Activated CD8-positive, alpha-beta T cell treated with anti-CD3 and anti-CD28 coated beads, Interleukin-2, amount 10 ng/mL, durations not matched to agents 7 days and 5 days (primary cell): ENCODE data around the gene UBFD1. TPM values are rescaled to one million over a fixed set of nuclear protein-coding genes. Genes with fewer than 3 reads are reported as not detected.

ENCODE experiments used
- ATAC-seq: fragments of 150-1000 bp; cut with Tn5 transposase; one replicate; pipeline ENCODE4 v1.10.0; 2021; ENCODE audit warnings: moderate library complexity
- CTCF ChIA-PET: fragments of 350-600 bp; sonication (Branson Sonifier 250); formaldehyde crosslinking; loops from one replicate; lab custom pipeline; 2021; ENCODE audit warnings: antibody characterized with exemption; lab: Charles Lee
- POLR2A ChIA-PET: fragments of 350-600 bp; sonication (Branson Sonifier 250); formaldehyde crosslinking; loops from one replicate; lab custom pipeline; 2021; ENCODE audit warnings: antibody characterized with exemption; lab: Charles Lee
- DNase-seq: peaks from one replicate; pipeline ENCODE4 v3.0.0-alpha.2; 2020
- H3K27ac Mint-ChIP-seq: one replicate; pipeline ENCODE4 v1.8.0; 2021; ENCODE audit warnings: mild to moderate bottlenecking, mixed read lengths
- H3K27me3 Mint-ChIP-seq: one replicate; pipeline ENCODE4 v1.8.0; 2021; ENCODE audit warnings: low read depth, mixed read lengths
- H3K36me3 Mint-ChIP-seq: one replicate; pipeline ENCODE4 v1.8.0; 2021; ENCODE audit warnings: low read depth, mixed read lengths
- H3K4me1 Mint-ChIP-seq: one replicate; pipeline ENCODE4 v1.8.0; 2021; ENCODE audit warnings: low read depth, mixed read lengths
- H3K4me3 Mint-ChIP-seq: one replicate; pipeline ENCODE4 v1.8.0; 2021; ENCODE audit warnings: mild to moderate bottlenecking, mixed read lengths
- H3K9me3 Mint-ChIP-seq: one replicate; pipeline ENCODE4 v1.8.0; 2022; ENCODE audit warnings: mixed read lengths; ENCODE audit not compliant: insufficient read depth
- total RNA-seq, 2 experiments: library from RNA; stranded (reverse); gene quantifications; one replicate each; pipeline ENCODE4 v1.2.3, GENCODE V29; 2021

Gene UBFD1
- total RNA-seq, 2 experiments from 2014 or later, result 40.2 to 46.3 TPM

DNA sequence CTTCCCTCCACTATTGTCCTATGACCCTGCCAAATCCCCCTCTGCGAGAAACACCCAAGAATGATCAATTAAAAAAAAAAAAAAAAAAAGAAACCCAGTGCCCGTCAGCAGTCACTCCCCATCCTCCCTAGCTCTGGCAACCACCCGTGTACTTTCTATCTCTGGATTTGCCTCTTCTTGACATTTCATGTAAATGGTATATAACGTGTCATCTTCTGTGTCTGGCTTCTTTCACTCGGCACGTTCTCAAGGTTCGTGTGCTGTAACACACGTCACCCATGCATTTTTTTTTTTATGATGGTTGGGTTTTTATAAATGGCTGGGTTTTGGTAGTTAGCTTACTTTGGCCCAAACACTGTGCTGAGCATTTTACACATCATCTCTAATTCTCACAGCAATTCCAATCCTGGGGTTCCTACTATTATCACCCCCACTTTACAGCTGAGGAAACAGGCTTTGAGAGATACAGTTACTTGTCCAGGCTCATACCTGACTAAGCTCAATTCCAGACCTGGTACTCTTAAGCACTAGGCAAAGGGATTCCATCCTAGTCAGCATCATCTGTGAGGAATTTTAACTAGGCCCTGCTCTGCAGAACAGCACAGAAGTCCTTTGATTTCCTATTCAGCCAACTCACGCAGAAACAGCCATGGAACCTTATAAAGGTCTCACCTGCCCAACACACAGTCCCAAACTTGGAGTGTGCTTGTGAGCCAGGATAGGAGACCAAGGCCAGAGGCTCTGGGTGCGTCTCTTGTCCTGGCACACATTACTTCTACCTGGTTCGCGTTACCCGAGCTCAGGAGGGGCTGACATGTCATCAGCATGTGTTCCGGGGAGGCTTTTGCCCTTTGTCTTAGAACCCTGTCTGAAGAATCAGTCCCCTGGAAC, 26.9 kb downstream of the UBFD1 start:
- H3K27me3 Mint-ChIP-seq, result no peaks in the 10 kb centered on the region
- no peak for DNase-seq
- CTCF ChIA-PET, result no interaction called here
- no peaks in the 10 kb centered on the region for H3K9me3 Mint-ChIP-seq
- POLR2A ChIA-PET, result no interaction called here
- H3K27ac Mint-ChIP-seq, result peak overlapping the region; percentile 11
- no peak for ATAC-seq
- H3K4me3 Mint-ChIP-seq, result no peak overlapping the region
- no peaks in the 10 kb centered on the region for H3K4me1 Mint-ChIP-seq
- H3K36me3 Mint-ChIP-seq, result peaks cover 44% of the 10 kb centered on the region

- Mint-ChIP-seq H3K27ac (peak overlapping the region; percentile 43), H3K4me3 (no peak overlapping the region), H3K4me1 (peaks cover 2% of the 10 kb centered on the region), H3K36me3 (peaks cover 46% of the 10 kb centered on the region), H3K27me3 (no peaks in the 10 kb centered on the region), H3K9me3 (no peaks in the 10 kb centered on the region)
- ChIA-PET POLR2A (no interaction called here), CTCF (interaction anchor here (1.2 kb wide), 1 partner anchor 9 kb away, joined by 3 read pairs; no protein-coding TSS in a partner anchor)
- no peak for DNase-seq
- no peak for ATAC-seq
These were observed 30.2 kb downstream of the UBFD1 start for GRCh38 chr16:23587726-23588125.

GRCh38 chr16:23590181-23590580, 32.7 kb downstream of the UBFD1 start:
- ChIA-PET POLR2A (interaction anchor here (0.9 kb wide), 1 partner anchor 31 kb away, joined by 4 read pairs; no protein-coding TSS in a partner anchor), CTCF (no interaction called here)
- Mint-ChIP-seq H3K9me3 (no peaks in the 10 kb centered on the region), H3K27me3 (no peaks in the 10 kb centered on the region), H3K36me3 (peaks cover 41% of the 10 kb centered on the region), H3K27ac (no peak overlapping the region), H3K4me3 (no peak overlapping the region), H3K4me1 (peaks cover 17% of the 10 kb centered on the region)
- DNase-seq (no peak), ATAC-seq (no peak)

GRCh38 chr16:23594186-23594585, 36.7 kb downstream of the UBFD1 start:
- H3K27ac Mint-ChIP-seq, result no peak overlapping the region
- ChIA-PET POLR2A (no interaction called here), CTCF (no interaction called here)
- DNase-seq (no peak), ATAC-seq (no peak)
- no peaks in the 10 kb centered on the region for H3K9me3 Mint-ChIP-seq
- peaks cover 29% of the 10 kb centered on the region for H3K4me1 Mint-ChIP-seq
- H3K27me3 Mint-ChIP-seq, result no peaks in the 10 kb centered on the region
- peaks cover 28% of the 10 kb centered on the region for H3K36me3 Mint-ChIP-seq
- H3K4me3 Mint-ChIP-seq, result no peak overlapping the region

DNA sequence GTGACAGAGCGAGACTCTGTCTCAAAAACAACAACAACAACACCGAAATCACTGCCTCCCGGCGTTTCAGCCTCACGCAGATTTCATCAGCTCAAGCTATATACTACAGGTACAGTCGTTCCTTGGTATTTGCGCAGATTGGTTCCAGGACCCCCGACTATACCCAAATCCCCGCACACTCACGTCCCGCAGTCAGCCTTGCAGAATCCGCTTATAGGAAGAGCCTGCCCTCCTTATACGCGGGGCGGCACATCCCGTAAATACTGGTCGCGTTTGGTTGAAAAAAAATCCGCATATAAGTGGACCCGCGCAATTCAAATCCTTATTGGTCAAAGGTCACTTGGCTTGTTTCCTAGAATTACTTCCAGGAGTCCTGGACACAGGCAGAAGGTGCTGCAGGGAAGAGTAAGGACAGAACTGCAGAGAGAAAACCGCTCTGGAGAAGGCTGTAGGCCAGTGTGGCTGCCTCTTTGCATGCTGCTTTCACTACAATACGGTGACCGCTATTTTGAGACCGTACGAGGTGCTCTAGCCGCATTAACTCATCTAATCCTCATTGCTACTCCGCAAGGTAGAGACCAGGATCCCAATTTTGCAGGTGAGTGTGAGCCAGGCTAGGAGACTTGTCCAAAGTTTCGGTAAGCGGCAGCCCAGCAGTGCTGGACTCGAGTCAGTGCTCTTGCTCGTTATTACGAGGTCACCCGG, 37.9 kb downstream of the UBFD1 start:
- peak overlapping the region; percentile 75 for H3K27ac Mint-ChIP-seq
- no peaks in the 10 kb centered on the region for H3K9me3 Mint-ChIP-seq
- DNase-seq (peak; percentile 23), ATAC-seq (peak; percentile 30)
- H3K27me3 Mint-ChIP-seq, result no peaks in the 10 kb centered on the region
- CTCF ChIA-PET, result no interaction called here
- H3K36me3 Mint-ChIP-seq, result peaks cover 25% of the 10 kb centered on the region
- POLR2A ChIA-PET, result interaction anchor here (0.6 kb wide), 1 partner anchor 453 kb away, joined by 6 read pairs; no protein-coding TSS in a partner anchor
- peaks cover 29% of the 10 kb centered on the region for H3K4me1 Mint-ChIP-seq
- peak overlapping the region; percentile 89 for H3K4me3 Mint-ChIP-seq

- ATAC-seq, result peak; percentile 99
- Mint-ChIP-seq H3K27ac (peak within 1 kb of the TSS; percentile 80), H3K9me3 (no peaks in the 10 kb centered on the region), H3K27me3 (no peaks in the 10 kb centered on the region), H3K4me1 (peaks cover 29% of the 10 kb centered on the region), H3K36me3 (peaks cover 23% of the 10 kb centered on the region), H3K4me3 (peak within 1 kb of the TSS; percentile 89)
- ChIA-PET POLR2A (interaction anchor here (0.9 to 1.4 kb wide), 3 partner anchors 35 to 45 kb away, joined by 3 to 5 read pairs (median 4); partner anchors contain the start of genes DCTN5, EARS2, PALB2 and UBFD1), CTCF (interaction anchor here (0.5 to 2.3 kb wide), 31 partner anchors 8 to 574 kb away, joined by 3 to 15 read pairs (median 4); partner anchors contain the start of genes DCTN5, EARS2, PALB2 and UBFD1)
- peak; percentile 93 for DNase-seq
These were observed 38.6 kb downstream of the UBFD1 start, which contains the start of gene NDUFAB1 for GRCh38 chr16:23595951-23596720. TSS of gene NDUFAB1 (minus strand) at chr16:23596316. CDS start at chr16:23596290, 26 bp downstream.

DNA sequence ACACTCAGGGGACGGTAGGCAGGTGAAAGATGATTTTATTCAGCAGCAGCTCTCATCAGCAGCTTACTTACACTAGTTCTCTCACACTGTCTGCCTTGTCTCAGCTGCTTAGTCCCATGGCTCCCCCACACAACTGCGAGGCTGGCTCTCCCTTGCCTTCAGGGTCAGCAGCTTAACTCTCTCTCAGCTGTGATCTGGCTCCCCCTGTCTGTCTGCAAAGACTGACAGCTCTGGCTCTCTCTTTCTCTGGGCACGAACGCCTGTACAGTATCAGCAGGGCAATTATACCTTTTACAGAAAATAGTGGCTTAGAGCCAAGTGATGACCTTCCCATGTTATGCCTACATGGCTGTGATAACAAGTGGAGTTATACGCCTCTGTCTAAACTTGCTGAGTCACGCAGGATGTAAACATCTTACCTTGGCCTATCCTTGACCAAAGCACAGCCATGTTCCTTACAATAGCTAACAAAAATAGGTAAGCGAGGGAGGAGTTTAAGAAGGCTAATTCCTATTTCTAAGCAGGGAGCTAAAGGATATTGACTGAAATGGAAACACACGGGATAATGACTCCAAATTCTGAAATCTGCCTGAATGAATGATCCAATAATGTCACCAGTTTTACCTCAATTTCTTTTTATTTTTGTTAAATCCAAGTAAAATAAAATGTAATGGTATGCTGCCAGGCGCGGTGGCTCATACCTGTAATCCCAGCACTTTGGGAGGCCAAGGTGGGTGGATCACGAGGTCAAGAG, 39.7 kb downstream of the UBFD1 start:
- POLR2A ChIA-PET, result interaction anchor here (0.9 to 1.4 kb wide), 3 partner anchors 36 to 44 kb away, joined by 3 to 5 read pairs (median 4); partner anchors contain the start of genes DCTN5, EARS2, PALB2 and UBFD1
- ATAC-seq, result no peak
- H3K4me1 Mint-ChIP-seq, result peaks cover 27% of the 10 kb centered on the region

DNA sequence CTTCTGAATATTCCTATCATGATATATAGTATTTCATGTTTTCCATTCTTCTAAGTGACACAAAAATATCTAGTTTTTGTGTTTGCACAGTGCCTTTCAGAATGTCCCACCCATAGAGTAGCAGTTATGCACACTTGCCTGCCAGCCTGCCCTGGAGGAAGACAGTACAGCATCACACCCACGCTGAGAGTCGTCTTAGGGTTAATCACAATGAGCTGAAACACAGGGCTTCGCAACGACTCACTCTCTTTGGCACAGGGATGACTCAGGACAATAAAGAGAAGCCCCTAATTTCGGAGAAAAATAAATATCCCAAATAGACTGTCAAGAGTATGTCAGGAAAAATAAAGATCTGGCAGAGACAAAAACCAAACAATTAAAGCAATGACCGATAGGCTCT, 50.2 kb downstream of the UBFD1 start:
- no peaks in the 10 kb centered on the region for H3K27me3 Mint-ChIP-seq
- no peaks in the 10 kb centered on the region for H3K9me3 Mint-ChIP-seq
- H3K36me3 Mint-ChIP-seq, result peaks cover 21% of the 10 kb centered on the region
- no peak for ATAC-seq
- no peak overlapping the region for H3K4me3 Mint-ChIP-seq
- H3K27ac Mint-ChIP-seq, result no peak overlapping the region
- DNase-seq, result no peak
- ChIA-PET CTCF (no interaction called here), POLR2A (no interaction called here)
- no peaks in the 10 kb centered on the region for H3K4me1 Mint-ChIP-seq

More for the DNA sequence above, 39.7 kb downstream of the UBFD1 start:
- no peaks in the 10 kb centered on the region for H3K27me3 Mint-ChIP-seq
- CTCF ChIA-PET, result interaction anchor here (0.5 to 2.3 kb wide), 32 partner anchors 8 to 573 kb away, joined by 3 to 15 read pairs (median 4); partner anchors contain the start of genes DCTN5, EARS2, PALB2 and UBFD1
- no peak overlapping the region for H3K4me3 Mint-ChIP-seq
- no peaks in the 10 kb centered on the region for H3K9me3 Mint-ChIP-seq
- H3K36me3 Mint-ChIP-seq, result peaks cover 17% of the 10 kb centered on the region
- peak overlapping the region; percentile 60 for H3K27ac Mint-ChIP-seq
- DNase-seq, result peak; percentile 44

GRCh38 chr16:23608194-23608593, 50.7 kb downstream of the UBFD1 start:
- Mint-ChIP-seq H3K27me3 (no peaks in the 10 kb centered on the region), H3K36me3 (peaks cover 20% of the 10 kb centered on the region), H3K9me3 (no peaks in the 10 kb centered on the region), H3K27ac (no peak overlapping the region), H3K4me3 (no peak overlapping the region), H3K4me1 (no peaks in the 10 kb centered on the region)
- ATAC-seq, result no peak
- ChIA-PET POLR2A (no interaction called here), CTCF (no interaction called here)
- no peak for DNase-seq

- Mint-ChIP-seq H3K27ac (no peak overlapping the region), H3K4me3 (no peak overlapping the region), H3K4me1 (no peaks in the 10 kb centered on the region), H3K9me3 (no peaks in the 10 kb centered on the region), H3K36me3 (peaks cover 22% of the 10 kb centered on the region), H3K27me3 (no peaks in the 10 kb centered on the region)
- ChIA-PET CTCF (no interaction called here), POLR2A (no interaction called here)
- ATAC-seq (no peak), DNase-seq (no peak)
These were observed 52.4 kb downstream of the UBFD1 start for GRCh38 chr16:23609929-23610328.
